Measurements from ENCODE around the gene EVC2.
"Not testable (repeated sequence)": the region's sequence is repeated elsewhere in the genome, so short reads cannot be mapped to it uniquely, and the experiment has no call there.

The EVC2 gene

DNA sequence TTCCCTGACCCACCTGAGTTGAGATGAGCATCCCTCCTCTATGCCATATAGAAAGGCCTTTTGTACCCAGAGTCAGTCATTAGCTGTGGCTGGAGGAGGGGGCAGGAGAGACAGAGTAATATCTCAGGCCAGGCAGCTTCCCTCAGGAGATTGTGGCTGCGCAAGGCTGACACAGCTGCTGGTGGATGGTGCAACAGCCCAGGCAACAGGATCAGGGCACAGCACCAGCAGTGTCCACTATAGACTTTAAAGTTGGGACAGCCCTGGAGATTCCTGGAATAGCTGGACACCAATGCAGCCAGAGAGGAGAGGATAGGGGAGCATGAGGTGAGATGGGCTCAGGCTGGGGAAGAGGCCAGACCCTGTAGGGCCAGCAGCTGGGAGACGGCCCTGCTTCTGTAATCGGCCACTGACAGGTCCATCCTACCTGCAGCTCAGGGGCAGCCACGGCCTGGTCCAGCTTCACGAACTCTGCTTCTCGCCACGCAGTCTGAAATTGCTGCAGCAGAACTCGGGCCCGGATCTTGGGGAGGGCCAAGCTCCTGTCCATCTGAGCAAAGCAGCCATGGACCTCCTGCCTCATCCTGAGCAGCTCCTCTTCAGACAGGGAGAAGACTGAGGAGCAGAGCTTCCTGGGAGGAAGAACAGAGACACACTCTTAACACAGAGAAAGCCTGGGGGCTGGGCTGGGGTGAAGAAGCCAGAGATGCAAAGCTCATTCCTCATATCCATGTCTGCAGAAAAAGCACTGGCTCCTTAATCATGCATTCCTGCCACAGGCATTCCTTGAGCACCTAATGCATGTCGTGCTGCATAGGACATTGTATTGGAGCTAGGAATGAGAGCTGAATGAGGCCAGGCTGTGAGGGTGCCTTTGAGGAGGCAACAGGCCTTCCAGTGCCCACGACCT, 90.1 kb downstream of the EVC2 start:
- DNase-seq = no peak

DNA sequence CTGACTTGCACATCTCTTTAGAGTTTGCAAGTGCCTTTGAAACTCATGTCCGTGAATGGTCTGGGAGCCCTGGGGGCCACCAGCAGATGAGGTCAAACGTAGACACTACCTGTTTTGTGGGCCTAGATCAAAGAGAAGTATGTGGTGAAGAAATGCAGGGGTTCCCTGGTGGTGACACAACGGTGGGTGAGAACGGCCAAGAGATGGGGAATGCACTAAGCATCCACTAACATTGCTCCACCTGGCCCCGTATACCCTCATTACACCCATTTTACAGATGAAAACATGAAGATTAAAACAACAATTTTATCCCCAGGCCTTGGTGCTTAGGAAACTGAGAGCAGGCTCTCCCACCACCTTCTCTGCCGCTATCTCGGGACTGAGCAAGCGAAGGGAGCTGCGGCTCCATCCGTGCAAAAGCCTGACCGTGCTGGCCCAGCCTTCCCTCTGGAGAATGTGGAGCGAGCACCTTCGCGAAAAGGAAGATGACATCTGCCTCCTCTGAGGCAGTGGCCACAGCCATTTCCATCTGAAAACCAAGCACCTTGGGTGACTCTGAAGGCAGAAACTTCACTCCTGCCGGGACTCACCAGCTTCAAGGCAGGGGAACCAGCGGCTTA, 91.9 kb downstream of the EVC2 start:
- DNase-seq = no peak

DNA sequence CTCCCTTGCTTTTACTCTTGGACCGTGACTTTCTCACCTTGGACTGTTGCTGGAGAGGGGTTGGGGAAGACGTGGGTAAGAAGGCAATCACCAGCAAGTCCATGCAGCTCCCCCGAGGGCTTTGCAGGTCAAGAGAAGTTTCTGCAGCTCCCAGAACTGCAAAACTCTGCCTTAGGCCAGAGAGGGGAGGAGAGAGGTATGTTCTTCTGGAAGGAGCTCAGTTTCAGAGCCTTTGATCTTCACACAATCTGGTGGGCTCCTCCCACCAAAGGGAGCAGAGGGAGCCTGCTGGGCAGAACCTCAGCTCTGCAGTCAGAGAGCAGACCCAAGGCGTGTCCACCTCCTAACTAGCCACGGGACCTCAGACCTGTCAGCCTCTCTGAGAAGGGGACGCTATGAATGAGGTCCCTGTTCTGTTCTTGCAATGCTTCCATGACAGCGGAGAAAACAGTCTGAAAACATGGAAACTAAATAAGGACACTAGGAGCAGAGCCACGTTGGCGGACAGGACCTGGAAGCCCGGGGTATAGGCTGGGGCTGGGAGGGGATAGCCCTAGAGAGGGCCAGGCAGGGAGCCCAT, 92.8 kb downstream of the EVC2 start:
- no peak for DNase-seq

DNA sequence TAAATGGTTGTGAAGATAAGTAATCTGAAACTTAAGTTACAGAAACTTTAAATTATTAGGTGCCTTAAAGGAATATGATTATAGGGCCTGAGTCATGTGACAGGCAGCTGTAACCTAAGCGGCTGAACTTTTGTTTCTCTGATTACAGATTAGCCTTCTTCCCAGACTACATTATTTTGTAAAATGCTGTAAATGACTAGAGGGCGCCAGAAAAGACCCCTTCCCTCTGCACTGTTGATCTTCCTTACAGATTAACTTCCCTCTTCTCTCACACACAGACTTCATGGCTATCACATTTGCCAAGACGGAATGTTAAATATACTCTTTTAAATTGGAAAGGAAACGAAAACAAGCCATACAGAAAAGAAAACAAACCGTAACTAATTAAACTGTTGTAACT, 96.6 kb downstream of the EVC2 start:
- DNase-seq = no peak

DNA sequence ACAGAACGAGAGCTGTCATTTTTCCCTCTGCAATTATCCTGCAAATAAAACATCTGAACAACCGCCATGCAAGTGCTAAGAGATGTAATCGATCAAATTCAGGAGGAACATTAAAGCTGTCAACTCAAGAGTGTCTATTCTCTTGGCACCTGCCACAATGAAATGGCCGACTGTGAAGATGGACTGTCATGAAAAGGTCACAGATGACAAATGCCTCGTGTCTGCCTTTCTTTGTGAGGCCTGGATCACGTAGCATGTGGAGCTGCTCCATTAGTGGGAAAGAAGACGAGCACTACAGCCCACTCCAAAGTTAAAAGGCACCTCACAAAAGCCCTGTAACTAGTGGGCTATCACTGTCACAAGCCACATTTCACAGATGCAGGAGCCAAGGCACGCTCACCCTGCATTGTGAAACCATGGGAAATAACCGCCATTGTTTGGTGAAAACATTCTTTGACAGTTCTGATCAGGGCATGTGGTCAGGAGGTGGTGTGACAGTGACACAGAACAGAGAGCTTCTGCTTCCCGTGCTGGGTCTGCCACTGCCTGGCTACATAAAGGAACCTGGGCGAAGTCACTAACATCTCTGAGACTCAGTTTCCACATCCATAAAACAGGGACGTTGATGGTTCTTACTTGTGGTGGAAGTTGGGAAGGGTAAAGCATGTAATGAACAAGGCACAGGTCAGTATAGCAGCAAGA, 98.9 kb downstream of the EVC2 start:
- DNase-seq = no peak

GRCh38 chr4:5593828-5594227, 114.5 kb downstream of the EVC2 start:
- not testable (repeated sequence) for DNase-seq

DNA sequence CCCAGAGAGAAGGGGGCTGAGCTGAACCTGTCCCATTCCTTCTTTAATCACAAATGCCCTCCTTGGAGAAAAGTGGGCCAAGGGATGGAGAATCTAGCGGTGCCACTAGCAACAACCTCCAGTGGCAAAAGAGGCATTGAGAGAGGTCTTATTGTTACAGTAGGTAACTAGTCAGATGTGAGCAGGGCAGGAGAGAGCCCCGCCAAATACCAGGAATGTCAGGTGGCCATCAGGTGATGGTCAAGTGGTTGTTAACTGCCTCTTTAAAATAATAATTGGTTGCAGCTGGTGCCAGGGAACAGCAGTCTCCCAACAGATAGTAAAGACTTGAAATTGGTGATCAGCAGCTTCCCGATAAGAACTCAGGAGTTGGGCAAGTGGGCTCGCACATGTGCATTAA, 116.1 kb downstream of the EVC2 start:
- no peak for DNase-seq

- DNase-seq = no peak
These were observed 118.9 kb downstream of the EVC2 start for GRCh38 chr4:5589495-5589894.

- DNase-seq = no peak
These were observed 120.3 kb downstream of the EVC2 start for GRCh38 chr4:5588046-5588445.

- DNase-seq = no peak
These were observed 132.4 kb downstream of the EVC2 start for GRCh38 chr4:5575941-5576340.

- DNase-seq = no peak
These were observed 134.0 kb downstream of the EVC2 start for GRCh38 chr4:5574386-5574785.

DNA sequence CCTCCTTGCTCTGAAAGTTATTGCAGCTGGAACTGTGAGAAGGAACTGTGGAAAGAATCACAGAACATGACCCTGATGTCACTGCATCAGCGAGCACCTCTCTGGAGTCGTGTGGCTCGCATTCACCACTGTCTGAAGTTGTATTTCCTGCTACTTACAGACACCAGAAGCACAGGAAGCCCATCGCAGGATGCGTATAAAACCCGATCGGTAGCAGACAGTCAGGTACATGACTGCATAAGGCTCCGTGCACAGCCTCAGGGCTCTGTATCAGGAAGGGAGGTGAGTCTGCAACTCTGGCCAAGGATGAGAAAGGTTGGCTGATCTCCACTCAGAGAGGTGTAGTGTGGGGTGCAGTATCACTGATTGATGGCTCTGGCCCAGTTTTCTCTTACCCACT, 134.4 kb downstream of the EVC2 start:
- DNase-seq = no peak

DNA sequence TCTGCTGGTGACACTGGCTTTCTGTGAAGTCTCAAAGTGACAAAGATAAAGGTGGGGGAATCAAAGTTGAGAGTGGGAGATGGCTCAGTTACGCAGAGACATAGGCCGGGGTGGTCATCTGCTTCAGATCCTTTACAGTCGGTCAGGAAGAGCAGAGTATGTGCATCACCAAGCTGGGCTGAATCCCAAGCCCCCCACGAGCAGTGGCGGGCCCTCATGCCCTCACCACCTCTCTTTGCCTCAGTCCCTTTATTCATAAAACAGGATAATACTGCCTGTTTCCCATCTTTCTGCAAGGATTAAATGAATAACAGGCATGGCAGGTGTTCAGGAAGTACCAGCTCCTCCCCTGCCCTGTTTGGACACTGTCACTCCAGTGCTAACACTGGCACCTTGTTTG, 135.6 kb downstream of the EVC2 start:
- no peak for DNase-seq

DNA sequence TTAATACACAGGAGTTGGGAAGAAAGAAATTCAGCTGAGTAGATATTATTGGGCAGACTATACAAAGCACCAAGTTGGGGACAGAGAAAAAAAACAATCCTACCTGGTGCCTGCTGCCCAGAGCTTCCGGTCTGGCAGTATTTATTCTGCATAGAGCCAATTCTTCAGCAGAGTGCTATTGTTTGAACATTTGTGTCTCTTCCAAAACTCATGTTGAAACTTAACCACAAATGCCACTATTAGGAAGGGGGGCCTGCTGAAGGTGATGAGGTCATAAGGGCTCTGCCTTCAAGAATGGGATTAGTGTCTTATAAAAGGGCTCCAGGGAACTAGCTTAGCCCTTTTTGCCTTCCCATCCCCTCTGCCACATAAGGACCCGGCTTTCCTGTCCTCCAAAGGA, 136.2 kb downstream of the EVC2 start:
- DNase-seq = no peak

GRCh38 chr4:5571646-5572045, 136.7 kb downstream of the EVC2 start:
- DNase-seq = no peak

DNA sequence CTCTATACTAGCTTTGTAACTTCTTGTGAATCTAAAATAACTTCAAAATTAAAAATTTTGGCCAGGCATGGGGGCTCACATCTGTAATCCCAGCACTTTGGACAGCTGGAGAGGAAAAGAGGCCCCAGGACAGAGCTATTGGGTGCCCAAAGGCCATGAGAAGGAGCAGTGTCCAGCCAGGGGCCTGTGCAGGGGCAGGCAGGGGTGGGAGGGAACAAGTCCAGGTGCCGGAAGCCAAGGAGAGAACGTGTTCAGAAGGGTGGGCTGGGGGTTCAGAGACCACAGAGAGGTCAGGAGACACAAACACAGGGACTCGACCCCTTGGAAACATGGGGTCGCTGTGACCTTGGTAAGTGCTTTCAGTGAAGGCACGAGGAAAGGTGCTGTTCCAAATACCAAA, 138.9 kb downstream of the EVC2 start:
- DNase-seq = no peak

- no peak for DNase-seq
These were observed 139.4 kb downstream of the EVC2 start for GRCh38 chr4:5568931-5569330.

DNA sequence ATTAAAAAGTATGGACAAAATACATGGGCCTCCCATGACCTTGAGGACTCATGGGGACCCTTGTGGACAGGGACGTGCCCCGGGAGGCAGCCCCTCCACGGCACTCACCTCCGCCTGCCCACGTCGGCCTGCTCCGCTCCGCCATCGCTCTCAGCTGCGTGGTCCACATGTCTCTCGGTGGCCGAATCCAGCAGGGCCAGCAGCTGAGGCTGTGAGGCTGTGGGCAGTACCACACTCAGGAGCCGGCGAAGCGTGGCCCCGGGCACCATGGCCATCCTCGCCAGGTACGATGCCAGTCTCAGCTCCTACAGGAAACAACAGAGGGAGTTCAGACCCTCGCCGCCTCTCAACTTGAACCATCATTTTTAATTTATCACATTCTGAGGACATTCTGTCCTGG, 140.0 kb downstream of the EVC2 start:
- DNase-seq = no peak

GRCh38 chr4:5566991-5567390, 141.4 kb downstream of the EVC2 start:
- no peak for DNase-seq

- DNase-seq = no peak
These were observed 141.8 kb downstream of the EVC2 start for GRCh38 chr4:5566526-5566925.

DNA sequence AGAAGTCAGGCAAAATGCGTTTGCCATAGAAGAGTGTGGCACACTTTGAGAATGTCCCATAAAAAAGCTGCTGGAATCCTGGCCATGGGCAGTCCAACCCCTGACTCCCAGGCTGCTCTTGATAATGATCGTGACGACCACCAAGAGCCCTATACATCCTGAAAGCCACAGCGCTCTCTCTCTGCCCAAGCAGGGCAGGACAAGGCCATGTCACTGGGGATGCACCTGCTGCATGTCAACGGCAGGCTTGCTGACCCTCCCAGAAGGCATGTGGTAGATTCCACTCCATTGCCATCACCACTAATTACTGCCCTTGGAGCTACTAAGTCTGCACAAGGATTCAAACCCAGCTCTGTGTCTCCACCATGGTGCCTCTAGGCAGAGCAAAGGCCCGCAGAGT, 144.5 kb downstream of the EVC2 start:
- no peak for DNase-seq

GRCh38 chr4:5562476-5562875, 145.9 kb downstream of the EVC2 start:
- DNase-seq = no peak

GRCh38 chr4:5561286-5561685, 147.1 kb downstream of the EVC2 start:
- no peak for DNase-seq

DNA sequence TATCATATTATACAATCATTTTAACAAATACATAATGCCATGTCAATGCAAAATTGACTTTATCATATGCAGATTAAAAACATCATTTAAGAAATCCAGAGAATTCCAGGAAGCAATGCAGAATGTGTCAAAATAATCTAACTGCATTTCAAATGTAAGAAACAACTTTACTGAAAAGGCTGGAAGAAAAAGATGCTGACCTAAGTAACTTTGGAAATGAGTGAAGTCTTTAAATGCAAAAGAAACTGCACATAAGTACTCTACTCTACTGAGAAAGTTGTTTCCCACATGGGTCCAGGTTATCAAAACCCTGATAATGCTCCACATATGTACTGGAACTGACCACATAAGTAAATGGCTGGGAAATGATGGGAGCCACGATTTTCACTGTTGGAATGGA, 149.9 kb downstream of the EVC2 start:
- DNase-seq = no peak

Data from NCI-H2171 (cell line).